IMR-90 (cell line): ENCODE results near the gene PPA2. TPM values are rescaled to one million over a fixed set of nuclear protein-coding genes. Genes with fewer than 3 reads are reported as not detected.

ENCODE experiments used
- ATAC-seq: fragments of 200-7000 bp; cut with Tn5 transposase; 2 replicates; pipeline ENCODE4 v1.9.1; 2020; ENCODE audit warnings: low read depth, mild to moderate bottlenecking, moderate library complexity
- BruUV-seq: library from RNA; stranded (reverse); fragments of 400-500 nt; replicated peaks from 2 replicates; lab custom pipeline; 2021; lab: Mats Ljungman, UMichigan
- CTCF ChIA-PET: fragments of 300-600 bp; formaldehyde crosslinking; extraction: SDS; loops from one replicate; lab custom pipeline; 2021; ENCODE audit warnings: antibody characterized with exemption; lab: Yijun Ruan, JAX
- POLR2A ChIA-PET: fragments of 300-600 bp; sonication (Branson Sonifier 250); formaldehyde crosslinking; loops from one replicate; lab custom pipeline; 2022; ENCODE audit warnings: antibody characterized with exemption; ENCODE audit not compliant: unreplicated experiment; lab: Charles Lee
- DNase-seq: peaks from one replicate; pipeline ENCODE4 v3.0.0; 2013
- H2AFZ ChIP-seq: replicated peaks from 2 replicates; pipeline ENCODE3; 2013; ENCODE audit warnings: low read length, mild to moderate bottlenecking; ENCODE audit not compliant: poor library complexity
- H2AK5ac ChIP-seq: 2 replicates; pipeline ENCODE4 v1.6.1; 2013; ENCODE audit warnings: low read depth, low read length, inconsistent platforms
- H2AK9ac ChIP-seq: replicated peaks from 2 replicates; pipeline ENCODE3; 2013; ENCODE audit warnings: mild to moderate bottlenecking, low read depth, low read length, moderate library complexity; ENCODE audit not compliant: poor library complexity
- H2BK120ac ChIP-seq: 2 replicates; pipeline ENCODE4 v1.6.1; 2013; ENCODE audit warnings: low read depth, low read length, inconsistent platforms
- H2BK15ac ChIP-seq: 3 replicates; pipeline ENCODE4 v1.6.1; 2013; ENCODE audit warnings: low read depth, low read length, inconsistent platforms
- H2BK20ac ChIP-seq: 2 replicates; pipeline ENCODE4 v1.6.1; 2013; ENCODE audit warnings: low read depth, mild to moderate bottlenecking, inconsistent platforms, low read length, moderate library complexity
- H2BK5ac ChIP-seq: 2 replicates; pipeline ENCODE4 v1.6.1; 2013; ENCODE audit warnings: mild to moderate bottlenecking, low read depth, low read length, inconsistent platforms; ENCODE audit not compliant: poor library complexity, severe bottlenecking
- H3K14ac ChIP-seq: replicated peaks from 2 replicates; pipeline ENCODE4 v1.6.1; 2013; ENCODE audit warnings: low read depth, low read length, inconsistent platforms
- H3K18ac ChIP-seq: 2 replicates; pipeline ENCODE4 v1.6.1; 2013; ENCODE audit warnings: low read depth, low read length, control low read depth
- H3K23ac ChIP-seq: 2 replicates; pipeline ENCODE4 v1.6.1; 2013; ENCODE audit warnings: low read depth, low read length, inconsistent platforms
- H3K27ac ChIP-seq: 2 replicates; pipeline ENCODE4 v1.5.1; 2013; ENCODE audit warnings: mild to moderate bottlenecking, control low read depth, low read length; ENCODE audit not compliant: insufficient read depth
- H3K27me3 ChIP-seq: 2 replicates; pipeline ENCODE4 v1.6.1; 2013; ENCODE audit warnings: low read length; ENCODE audit not compliant: control insufficient read depth, insufficient read depth
- H3K36me3 ChIP-seq: 2 replicates; pipeline ENCODE4 v1.6.1; 2013; ENCODE audit warnings: low read length, mixed read lengths; ENCODE audit not compliant: control insufficient read depth, insufficient read depth
- H3K4ac ChIP-seq: 2 replicates; pipeline ENCODE4 v1.6.1; 2013; ENCODE audit warnings: low read depth, low read length, inconsistent platforms
- H3K4me1 ChIP-seq: 2 replicates; pipeline ENCODE4 v1.6.1; 2013; ENCODE audit warnings: low read length, mixed read lengths; ENCODE audit not compliant: control insufficient read depth, insufficient read depth
- H3K4me2 ChIP-seq: 2 replicates; pipeline ENCODE4 v1.6.1; 2013; ENCODE audit warnings: low read depth, mild to moderate bottlenecking, control low read depth, low read length, moderate library complexity
- H3K4me3 ChIP-seq: 2 replicates; pipeline ENCODE4 v1.5.1; 2013; ENCODE audit warnings: low read depth, mild to moderate bottlenecking, control low read depth, low read length, moderate library complexity; ENCODE audit not compliant: insufficient read depth
- H3K56ac ChIP-seq: 2 replicates; pipeline ENCODE4 v1.6.1; 2013; ENCODE audit warnings: low read length, inconsistent platforms; ENCODE audit not compliant: insufficient read depth; ENCODE audit errors: extremely low read depth
- H3K79me1 ChIP-seq, 2 experiments: 2 replicates each; pipeline ENCODE4 v1.6.1; 2013; ENCODE audit warnings: low read length in 2 of 2, inconsistent platforms in 1 of 2, low read depth in 1 of 2
- H3K9ac ChIP-seq: 2 replicates; pipeline ENCODE4 v1.6.1; 2013; ENCODE audit warnings: low read depth, low read length, control low read depth
- H3K9me1 ChIP-seq: 2 replicates; pipeline ENCODE4 v1.6.1; 2013; ENCODE audit warnings: low read length, inconsistent platforms; ENCODE audit not compliant: insufficient read depth
- H3K9me3 ChIP-seq: 2 replicates; pipeline ENCODE4 v1.6.1; 2013; ENCODE audit warnings: low read length; ENCODE audit not compliant: control insufficient read depth, insufficient read depth
- H4K20me1 ChIP-seq: 2 replicates; pipeline ENCODE4 v1.6.1; 2013; ENCODE audit warnings: low read length, inconsistent platforms; ENCODE audit not compliant: insufficient read depth
- H4K5ac ChIP-seq: 2 replicates; pipeline ENCODE4 v1.6.1; 2013; ENCODE audit warnings: mild to moderate bottlenecking, low read depth, low read length, control low read depth
- H4K8ac ChIP-seq, 2 experiments: 2 replicates each; pipeline ENCODE4 v1.6.1; 2013; ENCODE audit warnings: low read depth in 2 of 2, low read length in 2 of 2, control low read depth in 1 of 2, inconsistent platforms in 1 of 2
- H4K91ac ChIP-seq: 2 replicates; pipeline ENCODE4 v1.6.1; 2013; ENCODE audit warnings: low read depth, low read length, inconsistent platforms; ENCODE audit not compliant: insufficient read depth
- CEBPB ChIP-seq: IDR thresholded peaks from 2 replicates; pipeline ENCODE4 v1.6.1; 2012; ENCODE audit warnings: low read depth, low read length, improper control_type of control experiment
- ELK1 ChIP-seq: fragments of 150-350 bp; IDR thresholded peaks from 2 replicates; pipeline ENCODE4 v1.6.1; 2016; ENCODE audit warnings: low read depth, mild to moderate bottlenecking, low read length, moderate library complexity, borderline replicate concordance
- FOS ChIP-seq: fragments of 150-350 bp; IDR thresholded peaks from 2 replicates; pipeline ENCODE4 v1.6.1; 2016; ENCODE audit warnings: low read depth, low read length
- MAFK ChIP-seq: IDR thresholded peaks from 2 replicates; pipeline ENCODE4 v1.6.1; 2012; ENCODE audit warnings: low read depth, low read length, improper control_type of control experiment
- MAZ ChIP-seq: IDR thresholded peaks from 2 replicates; pipeline ENCODE4 v1.6.1; 2012; ENCODE audit warnings: low read depth, mild to moderate bottlenecking, low read length, improper control_type of control experiment, moderate library complexity, borderline replicate concordance
- NFE2L2 ChIP-seq: fragments of 150-350 bp; IDR thresholded peaks from 2 replicates; pipeline ENCODE4 v1.6.1; 2016; ENCODE audit warnings: low read depth, mild to moderate bottlenecking, low read length
- POLR2A ChIP-seq: IDR thresholded peaks from 2 replicates; pipeline ENCODE4 v1.6.1; 2012; ENCODE audit warnings: mild to moderate bottlenecking, low read depth, low read length
- RAD21 ChIP-seq: IDR thresholded peaks from 2 replicates; pipeline ENCODE4 v1.6.1; 2012; ENCODE audit warnings: low read length, improper control_type of control experiment
- RCOR1 ChIP-seq: IDR thresholded peaks from 2 replicates; pipeline ENCODE4 v1.6.1; 2012; ENCODE audit warnings: mild to moderate bottlenecking, low read length, improper control_type of control experiment; ENCODE audit not compliant: insufficient replicate concordance
- RFX5 ChIP-seq: IDR thresholded peaks from 2 replicates; pipeline ENCODE4 v1.8.0; 2012; ENCODE audit warnings: low read depth, mild to moderate bottlenecking, low read length, moderate library complexity
- SMC3 ChIP-seq: fragments of 150-350 bp; IDR thresholded peaks from 2 replicates; pipeline ENCODE4 v1.6.1; 2016; ENCODE audit warnings: low read depth, mild to moderate bottlenecking, antibody characterized with exemption, low read length, moderate library complexity
- USF2 ChIP-seq: fragments of 150-350 bp; IDR thresholded peaks from 2 replicates; pipeline ENCODE4 v1.6.1; 2017; ENCODE audit warnings: mild to moderate bottlenecking, antibody characterized with exemption, low read length, low read depth
- WGBS, 2 experiments: methylation state at CpG; one replicate each; pipeline versions ENCODE4 v1.1.5 to v1.1.7; 2013; ENCODE audit warnings: missing lambda C conversion rate in 2 of 2; ENCODE audit not compliant: insufficient read length in 1 of 2; ENCODE audit errors: extremely low coverage in 2 of 2; 5-methylcytosine and 5-hydroxymethylcytosine counted together
- dilution Hi-C: fragments of 300-500 bp; cut with HindIII; formaldehyde crosslinking; loops from one replicate; pipeline ENCODE4 v1.14.3; 2018; ENCODE audit warnings: low sequenced_read_pairs; ENCODE audit not compliant: unreplicated experiment
- in situ Hi-C: fragments of 300-500 bp; cut with MboI; formaldehyde crosslinking; loops from 3 replicates; pipeline ENCODE4 v1.14.3; 2019; ENCODE audit warnings: low sequenced_read_pairs, inconsistent platforms, mixed read lengths
- intact Hi-C: fragments of 100-400 bp; cut with micrococcal nuclease; formaldehyde crosslinking; loops from 2 replicates; pipeline ENCODE4 v1.10.0; 2022
- polyA plus RNA-seq, 3 experiments: library from polyadenylated mRNA; depleted of rRNA; stranded (reverse); fragments of >200 nt; gene quantifications; 2 replicates each; pipeline ENCODE4 v1.2.3, GENCODE V29; 2012; ENCODE audit warnings: low replicate concordance in 1 of 3
- total RNA-seq: library from RNA; depleted of rRNA; stranded (reverse); fragments of >200 nt; gene quantifications from 2 replicates; pipeline ENCODE4 v1.2.3, GENCODE V29; 2012

The PPA2 gene
- total and polyA plus RNA-seq, 2 of the 4 experiments (the other 2 are of a cell fraction), result 43.1 to 52.5 TPM

- H3K14ac ChIP-seq, result no peak overlapping the region
- ChIA-PET POLR2A (no interaction called here), CTCF (no interaction called here)
- H3K4ac ChIP-seq, result no peak overlapping the region
- no peak for DNase-seq
- H4K8ac ChIP-seq, result no peak overlapping the region
- no peak overlapping the region for H2AK9ac ChIP-seq
- H3K79me1 ChIP-seq, result no peaks in the 10 kb centered on the region
- H3K9ac ChIP-seq, result no peak overlapping the region
- no peak overlapping the region for H2AFZ ChIP-seq
- no peak overlapping the region for H4K91ac ChIP-seq
- no peaks in the 10 kb centered on the region for H3K27me3 ChIP-seq
- dilution Hi-C loops, result no loop called here
- no peaks in the 10 kb centered on the region for H3K4me1 ChIP-seq
- H3K4me2 ChIP-seq, result no peak overlapping the region
- H3K36me3 ChIP-seq, result no peaks in the 10 kb centered on the region
- H3K9me3 ChIP-seq, result no peaks in the 10 kb centered on the region
- WGBS, 2 experiments, result no CpG with 5 or more reads among the region's 2 CpGs
- in situ Hi-C loops, result no loop called here
- H3K27ac ChIP-seq, result no peak overlapping the region
- H3K56ac ChIP-seq, result no peak overlapping the region
- no peak overlapping the region for H3K18ac ChIP-seq
- no peaks in the 10 kb centered on the region for H3K9me1 ChIP-seq
- no peak overlapping the region for H2BK15ac ChIP-seq
- ATAC-seq, result no peak
- H3K23ac ChIP-seq, result no peak overlapping the region
- H3K4me3 ChIP-seq, result no peak overlapping the region
- H4K5ac ChIP-seq, result no peak overlapping the region
- H4K20me1 ChIP-seq, result no peaks in the 10 kb centered on the region
- H2AK5ac ChIP-seq, result no peak overlapping the region
- H2BK120ac ChIP-seq, result no peak overlapping the region
- BruUV-seq, result no TSS peak
- no peak overlapping the region for H2BK5ac ChIP-seq
- no peak overlapping the region for H2BK20ac ChIP-seq
- intact Hi-C loops, result no loop called here
- TF ChIP-seq ELK1, result no peak
- TF ChIP-seq NFE2L2, result no peak
- TF ChIP-seq RFX5, result no peak
- no peak for TF ChIP-seq SMC3
- no peak for TF ChIP-seq RAD21
- no peak for TF ChIP-seq FOS
- TF ChIP-seq POLR2A, result no peak
- no peak for TF ChIP-seq RCOR1
- TF ChIP-seq CEBPB, result no peak
- TF ChIP-seq MAZ, result no peak
- no peak for TF ChIP-seq USF2
- TF ChIP-seq MAFK, result no peak
Measured at GRCh38 chr4:105504744-105505143, 30.9 kb upstream of the PPA2 start.
